HG03442 (cell line): ENCODE measurements around the gene SLC29A2.
A peak's percentile ranks its signal among the peaks of the same experiment; 100 is the strongest.
"Not testable (repeated sequence)": the region's sequence is repeated elsewhere in the genome, so short reads cannot be mapped to it uniquely, and the experiment has no call there.

ENCODE experiments used
- ATAC-seq: cut with Tn5 transposase; IDR thresholded peaks from one replicate; pipeline ENCODE4 v1.9.1; 2021; ENCODE audit warnings: mild to moderate bottlenecking, moderate library complexity; ENCODE audit not compliant: unreplicated experiment

Gene SLC29A2

GRCh38 chr11:66350560-66351235, 20.9 kb downstream of the SLC29A2 start:
- ATAC-seq: not testable (repeated sequence)

GRCh38 chr11:66349084-66349386, 22.5 kb downstream of the SLC29A2 start:
- no peak for ATAC-seq

- peak; percentile 27 for ATAC-seq
These were observed 23.9 kb downstream of the SLC29A2 start, which contains the start of gene B4GAT1 for GRCh38 chr11:66347425-66348276. Gene B4GAT1 (minus strand): TSS chr11:66347629. CDS start chr11:66347545, 84 bp downstream.

- no peak for ATAC-seq
These were observed 24.8 kb downstream of the SLC29A2 start for GRCh38 chr11:66346476-66347424.

- ATAC-seq: peak; percentile 0
These were observed 26.3 kb downstream of the SLC29A2 start for GRCh38 chr11:66345316-66345649.

GRCh38 chr11:66344550-66345315, 26.8 kb downstream of the SLC29A2 start, which contains the start of gene BRMS1:
Gene BRMS1 (minus strand): TSS chr11:66345104. CDS start chr11:66342234, 2,870 bp downstream.
- ATAC-seq: peak; percentile 67

GRCh38 chr11:66343176-66343575, 28.4 kb downstream of the SLC29A2 start:
- no peak for ATAC-seq

GRCh38 chr11:66341502-66342126, 29.9 kb downstream of the SLC29A2 start:
- ATAC-seq: no peak

- ATAC-seq: no peak
These were observed 30.7 kb downstream of the SLC29A2 start for GRCh38 chr11:66340596-66341501.

GRCh38 chr11:66339686-66340483, 31.7 kb downstream of the SLC29A2 start:
- ATAC-seq: no peak

GRCh38 chr11:66339162-66339675, 32.3 kb downstream of the SLC29A2 start:
- ATAC-seq: no peak

GRCh38 chr11:66338276-66339161, 33.0 kb downstream of the SLC29A2 start:
- ATAC-seq: no peak

- ATAC-seq: no peak
These were observed 34.3 kb downstream of the SLC29A2 start for GRCh38 chr11:66337103-66337899.

GRCh38 chr11:66336234-66337102, 35.1 kb downstream of the SLC29A2 start, which contains the start of gene RIN1:
Gene RIN1 (minus strand): TSS chr11:66336434. CDS start chr11:66336402, 32 bp downstream.
- ATAC-seq: peak; percentile 76
